ENCODE measurements around the gene ENTPD2.
A peak's percentile ranks its signal among the peaks of the same experiment; 100 is the strongest.

Gene ENTPD2

GRCh38 chr9:137050570-137050969 is 3.3 kb downstream of the ENTPD2 start:
- H3K4me3 ChIP-seq, result no peak overlapping the region
- H3K27ac ChIP-seq, result no peak overlapping the region

- Histone ChIP-seq H3K4me3 (no peak overlapping the region), H3K27ac (no peak overlapping the region)
Observed at GRCh38 chr9:137049544-137050449, 4.1 kb downstream of the ENTPD2 start.

GRCh38 chr9:137048655-137049543 is 5.0 kb downstream of the ENTPD2 start:
- Histone ChIP-seq H3K4me3 (no peak overlapping the region), H3K27ac (no peak overlapping the region)

GRCh38 chr9:137046088-137046787 is 7.6 kb downstream of the ENTPD2 start, which contains the start of gene NPDC1:
TSS of gene NPDC1 (minus strand) at chr9:137046177. CDS start at chr9:137045989, 188 bp downstream.
- Histone ChIP-seq H3K27ac (peak within 1 kb of the TSS in 18 of 21 experiments; percentile 6 to 76 (median 56)), H3K4me3 (peak within 1 kb of the TSS; percentile 17 to 49 (median 38))

- H3K27ac ChIP-seq, result peak overlapping the region in 18 of 21 experiments; percentile 6 to 76 (median 56)
Observed at GRCh38 chr9:137045294-137046087, 8.4 kb downstream of the ENTPD2 start.

GRCh38 chr9:137044502-137045177 is 9.2 kb downstream of the ENTPD2 start:
- peak overlapping the region; percentile 17 to 49 (median 38) for H3K4me3 ChIP-seq
- peak overlapping the region in 12 of 21 experiments; percentile 38 to 76 (median 58) for H3K27ac ChIP-seq

More at GRCh38 chr9:137045294-137046087, 8.4 kb downstream of the ENTPD2 start:
- H3K4me3 ChIP-seq, result peak overlapping the region; percentile 17 to 49 (median 38)

GRCh38 chr9:137044037-137044436 is 9.8 kb downstream of the ENTPD2 start:
- Histone ChIP-seq H3K27ac (peak overlapping the region in 11 of 21 experiments; percentile 15 to 71 (median 47)), H3K4me3 (peak overlapping the region in 1 of 7 experiments; percentile 5)

GRCh38 chr9:137042751-137043727 is 10.8 kb downstream of the ENTPD2 start:
- H3K27ac ChIP-seq, result peak overlapping the region in 11 of 21 experiments; percentile 5 to 71 (median 47)
- H3K4me3 ChIP-seq, result peak overlapping the region in 1 of 7 experiments; percentile 5

GRCh38 chr9:137041124-137041523 is 12.7 kb downstream of the ENTPD2 start:
- Histone ChIP-seq H3K27ac (peak overlapping the region in 1 of 21 experiments; percentile 45), H3K4me3 (no peak overlapping the region)

GRCh38 chr9:137040568-137040967 is 13.3 kb downstream of the ENTPD2 start:
- Histone ChIP-seq H3K4me3 (no peak overlapping the region), H3K27ac (peak overlapping the region in 2 of 21 experiments; percentile 34 to 45)

- no peak overlapping the region for H3K27ac ChIP-seq
- H3K4me3 ChIP-seq, result no peak overlapping the region
Observed at GRCh38 chr9:137039611-137040366, 14.1 kb downstream of the ENTPD2 start.

GRCh38 chr9:137038916-137039315 is 14.9 kb downstream of the ENTPD2 start:
- Histone ChIP-seq H3K4me3 (no peak overlapping the region), H3K27ac (no peak overlapping the region)

- H3K27ac ChIP-seq, result no peak overlapping the region
- no peak overlapping the region for H3K4me3 ChIP-seq
Observed at GRCh38 chr9:137037483-137037882, 16.4 kb downstream of the ENTPD2 start.

GRCh38 chr9:137037035-137037434 is 16.8 kb downstream of the ENTPD2 start:
- no peak overlapping the region for H3K27ac ChIP-seq
- no peak overlapping the region for H3K4me3 ChIP-seq

- Histone ChIP-seq H3K4me3 (no peak overlapping the region), H3K27ac (no peak overlapping the region)
Observed at GRCh38 chr9:137035937-137036336, 17.9 kb downstream of the ENTPD2 start.

GRCh38 chr9:137035507-137035834 is 18.4 kb downstream of the ENTPD2 start:
- no peak overlapping the region for H3K4me3 ChIP-seq
- H3K27ac ChIP-seq, result peak overlapping the region in 3 of 21 experiments; percentile 83 to 92 (median 91)
